Loucy (cell line): ENCODE results near the gene TOM1L2.
"Not testable (repeated sequence)": the region's sequence is repeated elsewhere in the genome, so short reads cannot be mapped to it uniquely, and the experiment has no call there.

ENCODE experiments used
- CTCF ChIP-seq: fragments of 200-600 bp; sonication (generic); conservative IDR thresholded peaks from 2 replicates; pipeline ENCODE4 v1.5.1; 2014; ENCODE audit warnings: mild to moderate bottlenecking, antibody characterized with exemption, low read length
- EZH2phosphoT487 ChIP-seq: fragments of 200-600 bp; IDR thresholded peaks from 2 replicates; pipeline ENCODE4 v1.6.1; 2018; ENCODE audit warnings: antibody characterized with exemption, mild to moderate bottlenecking, moderate library complexity, borderline replicate concordance

GRCh38 chr17:17912336-17912735 lies 59.9 kb downstream of the TOM1L2 start:
- not testable (repeated sequence) for TF ChIP-seq CTCF, EZH2phosphoT487
